ENCODE results near the gene COMMD10. TPM values are rescaled to one million over a fixed set of nuclear protein-coding genes. Genes with fewer than 3 reads are reported as not detected.

Gene COMMD10
- polyA plus RNA-seq, 1 donor (not counting 4 experiments of a cell fraction or from before 2014, with no cell fraction given): 22.3 TPM

DNA sequence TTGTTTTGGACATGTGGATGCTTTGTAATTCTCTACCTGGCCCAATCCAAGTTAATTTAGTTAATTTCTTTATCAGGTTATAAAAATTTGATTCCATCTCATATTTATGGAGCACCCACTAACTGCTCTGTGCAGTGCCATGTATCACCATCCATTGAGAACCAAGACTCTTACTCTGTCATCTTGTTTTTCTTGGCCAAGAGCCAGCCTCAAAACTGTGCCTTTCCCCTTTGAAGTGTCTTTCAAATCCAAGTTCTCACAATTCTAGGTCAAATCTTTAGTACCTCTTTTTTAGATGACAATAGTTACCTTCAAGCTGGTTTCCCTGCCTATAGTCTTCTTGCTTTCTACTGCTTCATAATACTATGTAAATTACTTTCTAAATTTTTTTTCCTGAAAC is 3.2 kb downstream of the COMMD10 start:
- H3K27ac ChIP-seq (ENCODE audit: control insufficient read depth, insufficient read depth, low read length): no peak overlapping the region
- peaks cover 22% of the 10 kb centered on the region for H3K79me2 ChIP-seq (ENCODE audit: control insufficient read depth, insufficient read depth, low read length)
- FAIRE-seq (no peak), DNase-seq (ENCODE audit: low read depth, low spot score) (no peak)
- H3K4me3 ChIP-seq (ENCODE audit: control insufficient read depth in 2 of 3, extremely low read depth in 1 of 3, insufficient read depth in 2 of 3, low read depth in 1 of 3, low read length in 3 of 3): no peak overlapping the region
- H3K9me1 ChIP-seq (ENCODE audit: control insufficient read depth, extremely low read depth, insufficient read depth, low read length): no peaks in the 10 kb centered on the region
- H3K4me2 ChIP-seq (ENCODE audit: control insufficient read depth, extremely low read depth, insufficient read depth, low read depth, low read length): no peak overlapping the region
- no peak for TF ChIP-seq EZH2 (IDR thresholded peaks at IDR 0.05; ENCODE audit: low read length)
- no peak for TF ChIP-seq CTCF (optimal IDR thresholded peaks at IDR 0.05 in 1 of 3, IDR thresholded peaks at IDR 0.05 in 1 of 3, conservative IDR thresholded peaks at IDR 0.05 in 1 of 3; ENCODE audit: extremely low read depth in 1 of 3, insufficient read depth in 2 of 3, low read length in 3 of 3)
- peaks cover under 1 to 6% of the 10 kb centered on the region in 2 experiments for H3K36me3 ChIP-seq (ENCODE audit: control insufficient read depth in 2 of 2, extremely low read depth in 1 of 2, insufficient read depth in 2 of 2, low read length in 2 of 2)
- no peaks in the 10 kb centered on the region for H3K27me3 ChIP-seq (ENCODE audit: control insufficient read depth, extremely low read depth, insufficient read depth, low read length)
- peaks cover 11% of the 10 kb centered on the region for H3K4me1 ChIP-seq (ENCODE audit: control insufficient read depth, extremely low read depth, insufficient read depth, low read length)
- dilution Hi-C loops (cut with MboI; ENCODE audit: extremely low pct_ligation_motif_present, low sequenced_read_pairs): no loop called here
- H2AFZ ChIP-seq (ENCODE audit: control insufficient read depth, low read length): no peak overlapping the region
- no peak overlapping the region for H3K9ac ChIP-seq (ENCODE audit: control insufficient read depth, extremely low read depth, insufficient read depth, low read length)
- H3K9me3 ChIP-seq (ENCODE audit: control insufficient read depth, low read depth, low read length): no peaks in the 10 kb centered on the region
- H4K20me1 ChIP-seq (ENCODE audit: control insufficient read depth, extremely low read depth, insufficient read depth, low read length): no peaks in the 10 kb centered on the region

DNA sequence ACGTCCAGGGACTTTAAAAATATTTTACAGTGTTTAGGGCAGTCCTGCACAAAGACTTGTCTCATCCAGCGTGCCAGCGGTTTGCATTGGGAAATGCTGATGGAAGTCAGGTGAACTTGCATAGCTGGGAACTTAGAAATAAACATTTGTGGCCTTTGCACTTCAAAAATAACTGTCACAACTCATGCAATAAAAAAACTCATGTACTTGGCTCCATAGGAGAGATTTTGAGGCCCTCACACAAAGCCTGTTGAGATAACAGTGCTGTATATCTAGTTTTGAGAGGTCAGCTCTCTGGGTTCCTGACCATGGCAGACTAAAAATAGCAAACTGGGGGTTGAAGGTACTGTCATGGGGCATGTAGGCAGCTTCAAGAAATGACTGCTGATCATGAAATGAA is 5.5 kb downstream of the COMMD10 start:
- no peaks in the 10 kb centered on the region for H3K9me1 ChIP-seq (ENCODE audit: control insufficient read depth, extremely low read depth, insufficient read depth, low read length)
- H3K9me3 ChIP-seq (ENCODE audit: control insufficient read depth, low read depth, low read length): no peaks in the 10 kb centered on the region
- FAIRE-seq (no peak), DNase-seq (ENCODE audit: low read depth, low spot score) (no peak)
- H3K9ac ChIP-seq (ENCODE audit: control insufficient read depth, extremely low read depth, insufficient read depth, low read length): no peak overlapping the region
- no peak overlapping the region for H3K4me3 ChIP-seq (ENCODE audit: control insufficient read depth in 2 of 3, extremely low read depth in 1 of 3, insufficient read depth in 2 of 3, low read depth in 1 of 3, low read length in 3 of 3)
- H3K27me3 ChIP-seq (ENCODE audit: control insufficient read depth, extremely low read depth, insufficient read depth, low read length): no peaks in the 10 kb centered on the region
- H3K27ac ChIP-seq (ENCODE audit: control insufficient read depth, insufficient read depth, low read length): no peak overlapping the region
- no peak overlapping the region for H3K4me2 ChIP-seq (ENCODE audit: control insufficient read depth, extremely low read depth, insufficient read depth, low read depth, low read length)
- peaks cover 11% of the 10 kb centered on the region for H3K79me2 ChIP-seq (ENCODE audit: control insufficient read depth, insufficient read depth, low read length)
- peaks cover 5 to 10% of the 10 kb centered on the region in 2 experiments for H3K36me3 ChIP-seq (ENCODE audit: control insufficient read depth in 2 of 2, extremely low read depth in 1 of 2, insufficient read depth in 2 of 2, low read length in 2 of 2)
- no peaks in the 10 kb centered on the region for H4K20me1 ChIP-seq (ENCODE audit: control insufficient read depth, extremely low read depth, insufficient read depth, low read length)
- H3K4me1 ChIP-seq (ENCODE audit: control insufficient read depth, extremely low read depth, insufficient read depth, low read length): peaks cover 5% of the 10 kb centered on the region
- TF ChIP-seq EZH2 (IDR thresholded peaks at IDR 0.05; ENCODE audit: low read length): no peak
- no peak for TF ChIP-seq CTCF (optimal IDR thresholded peaks at IDR 0.05 in 1 of 3, IDR thresholded peaks at IDR 0.05 in 1 of 3, conservative IDR thresholded peaks at IDR 0.05 in 1 of 3; ENCODE audit: extremely low read depth in 1 of 3, insufficient read depth in 2 of 3, low read length in 3 of 3)
- dilution Hi-C loops (cut with MboI; ENCODE audit: extremely low pct_ligation_motif_present, low sequenced_read_pairs): no loop called here
- H2AFZ ChIP-seq (ENCODE audit: control insufficient read depth, low read length): no peak overlapping the region
